H1 (cell line): Measurements from ENCODE around the gene SELENOF. TPM values are rescaled to one million over a fixed set of nuclear protein-coding genes. Genes with fewer than 3 reads are reported as not detected.

ENCODE experiments used
- BRCA1 ChIP-seq: IDR thresholded peaks from 2 replicates; pipeline ENCODE4 v1.6.1; 2012; ENCODE audit warnings: low read depth, low read length, improper control_type of control experiment
- JUN ChIP-seq: IDR thresholded peaks from 2 replicates; pipeline ENCODE4 v1.6.1; 2011; ENCODE audit warnings: low read depth, mild to moderate bottlenecking, improper control_type of control experiment, low read length
- JUND ChIP-seq: IDR thresholded peaks from 2 replicates; pipeline ENCODE4 v1.6.1; 2011; ENCODE audit warnings: mild to moderate bottlenecking, improper control_type of control experiment, low read length
- SAP30 ChIP-seq: fragments of 300-600 bp; sonication (generic); IDR thresholded peaks from 2 replicates; pipeline ENCODE4 v1.7.1; 2012; ENCODE audit warnings: low read length, moderate library complexity, mild to moderate bottlenecking, inconsistent platforms; ENCODE audit not compliant: insufficient read depth, insufficient replicate concordance
- polyA plus RNA-seq, 7 experiments: library from polyadenylated mRNA; depleted of rRNA in 3 of 7; stranded (reverse) in 5 of 7; unstranded in 2 of 7; fragments of >200 nt in 5 of 7; fragments of 200-250 nt in 2 of 7; gene quantifications; 1 replicate in 5 of 7; 2 replicates in 1 of 7; 4 replicates in 1 of 7; pipeline versions ENCODE4 v1.2.1 to v1.2.3, GENCODE V29; 2011 to 2013; ENCODE audit warnings: missing spikeins in 2 of 7, mixed read lengths in 2 of 7
- total RNA-seq: library from RNA; stranded (reverse); fragmentation: NEBNext Ultra II Directional; extraction: Animal tissue kit (Norgen Biotek cat#: 25700); gene quantifications from 2 replicates; pipeline ENCODE4 v1.2.1, GENCODE V29; 2021

Gene SELENOF
- total and polyA plus RNA-seq, 2 of the 8 experiments (the other 6 are each of a cell fraction or from before 2014, with no cell fraction given): 70.7 to 163 TPM

DNA sequence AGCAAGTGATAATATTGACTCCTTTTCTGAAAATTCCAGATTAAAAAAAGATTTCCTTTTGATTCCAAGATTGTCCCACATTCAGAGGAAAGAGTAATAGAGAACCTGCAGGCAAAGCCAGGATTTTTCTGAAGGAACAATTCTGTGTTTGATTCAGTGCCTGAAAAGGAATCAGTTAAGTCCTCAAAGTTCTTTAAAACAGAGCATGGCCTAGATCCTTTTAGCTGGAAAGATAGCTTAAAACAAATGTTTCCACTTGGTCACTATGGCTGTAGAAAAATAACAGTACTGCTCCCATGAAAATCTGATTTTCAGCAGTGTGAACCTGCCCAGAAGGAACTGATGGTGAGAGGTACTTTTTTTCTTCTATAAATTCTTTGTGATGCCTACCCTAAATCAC lies 42.3 kb upstream of the SELENOF start (continued):
- TF ChIP-seq JUN (no peak), JUND (no peak), SAP30 (no peak), BRCA1 (no peak)
